Mucosa of descending colon (tissue), 3 donors: ENCODE measurements around the gene BICC1. TPM values are rescaled to one million over a fixed set of nuclear protein-coding genes. Genes with fewer than 3 reads are reported as not detected.

ENCODE experiments used
- ATAC-seq: fragments of 200-7000 bp; cut with Tn5 transposase; one replicate; pipeline ENCODE4 v1.9.1; 2020; ENCODE audit warnings: mild to moderate bottlenecking, moderate library complexity
- DNase-seq, 3 donors: peaks; one replicate each; pipeline ENCODE4 v3.0.0-alpha.2; 2020
- H3K36me3 ChIP-seq: fragments of 200-600 bp; one replicate; pipeline ENCODE4 v1.8.0; 2021; ENCODE audit warnings: low read depth, mild to moderate bottlenecking
- H3K4me1 ChIP-seq: fragments of 200-600 bp; one replicate; pipeline ENCODE4 v1.8.0; 2021; ENCODE audit warnings: low read depth, mild to moderate bottlenecking
- H3K4me3 ChIP-seq: fragments of 200-600 bp; one replicate; pipeline ENCODE4 v1.8.0; 2021; ENCODE audit warnings: mild to moderate bottlenecking
- H3K9me3 ChIP-seq: fragments of 200-600 bp; one replicate; pipeline ENCODE4 v1.8.0; 2021; ENCODE audit warnings: mild to moderate bottlenecking
- intact Hi-C, 2 donors: fragments of 100-400 bp; cut with DNase I in 1 of 2; cut with micrococcal nuclease in 1 of 2; formaldehyde crosslinking; loops; one replicate each; pipeline versions ENCODE4 v1.11.0 to v1.11.1; 2022; cut with DNase I, micrococcal nuclease
- total RNA-seq, 3 donors: library from RNA; stranded (reverse); fragmentation: NEBNext Ultra II Directional in 2 of 3; extraction: Animal tissue kit (Norgen Biotek cat#: 25700) in 2 of 3; gene quantifications; one replicate each; pipeline versions ENCODE4 v1.2.1 to v1.2.4, GENCODE V29; 2021 to 2023
- TF ChIP-seq, protein P1 (sequence below): fragments of 200-600 bp; IDR thresholded peaks from one replicate; pipeline ENCODE4 v1.8.0; 2022; ENCODE audit warnings: antibody characterized with exemption, mild to moderate bottlenecking
- donor health status: DM: no; HTN: no; CAD: no; lungs with moderate emphysema.
- donor health status: DM: no; HTN: no; CAD: no.
- donor health status: DM: no; HTN: yes; CAD: no.

Gene BICC1
- total RNA-seq, 3 donors from 2014 or later: 1.1 to 5.9 (median 3.5) TPM

DNA sequence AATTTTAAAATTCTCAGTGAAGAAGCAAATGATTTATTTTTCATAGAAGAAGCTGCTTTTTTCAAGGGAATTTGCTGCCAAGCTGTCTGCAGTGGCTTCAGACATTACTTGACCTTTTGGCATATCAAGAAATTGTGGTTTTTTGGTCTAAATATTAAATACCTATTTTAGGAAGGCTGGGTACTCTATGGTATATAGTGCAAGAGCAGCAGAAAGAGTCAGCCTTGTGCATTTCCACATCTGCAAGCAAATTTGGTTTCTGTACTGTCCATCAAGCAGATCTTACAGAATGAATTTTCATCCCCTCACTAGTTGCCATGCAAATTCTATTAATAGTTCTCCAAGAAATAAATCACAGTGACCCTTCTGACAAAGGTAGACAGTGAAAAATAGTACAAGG, 222.0 kb downstream of the BICC1 start:
- ATAC-seq: no peak
- DNase-seq: no peak
- no peaks in the 10 kb centered on the region for H3K4me1 ChIP-seq
- intact Hi-C loops: no loop called here
- peaks cover 7% of the 10 kb centered on the region for H3K9me3 ChIP-seq
- H3K4me3 ChIP-seq: no peak overlapping the region
- H3K36me3 ChIP-seq: no peaks in the 10 kb centered on the region
- TF ChIP-seq, protein P1, sequence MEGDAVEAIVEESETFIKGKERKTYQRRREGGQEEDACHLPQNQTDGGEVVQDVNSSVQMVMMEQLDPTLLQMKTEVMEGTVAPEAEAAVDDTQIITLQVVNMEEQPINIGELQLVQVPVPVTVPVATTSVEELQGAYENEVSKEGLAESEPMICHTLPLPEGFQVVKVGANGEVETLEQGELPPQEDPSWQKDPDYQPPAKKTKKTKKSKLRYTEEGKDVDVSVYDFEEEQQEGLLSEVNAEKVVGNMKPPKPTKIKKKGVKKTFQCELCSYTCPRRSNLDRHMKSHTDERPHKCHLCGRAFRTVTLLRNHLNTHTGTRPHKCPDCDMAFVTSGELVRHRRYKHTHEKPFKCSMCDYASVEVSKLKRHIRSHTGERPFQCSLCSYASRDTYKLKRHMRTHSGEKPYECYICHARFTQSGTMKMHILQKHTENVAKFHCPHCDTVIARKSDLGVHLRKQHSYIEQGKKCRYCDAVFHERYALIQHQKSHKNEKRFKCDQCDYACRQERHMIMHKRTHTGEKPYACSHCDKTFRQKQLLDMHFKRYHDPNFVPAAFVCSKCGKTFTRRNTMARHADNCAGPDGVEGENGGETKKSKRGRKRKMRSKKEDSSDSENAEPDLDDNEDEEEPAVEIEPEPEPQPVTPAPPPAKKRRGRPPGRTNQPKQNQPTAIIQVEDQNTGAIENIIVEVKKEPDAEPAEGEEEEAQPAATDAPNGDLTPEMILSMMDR: no peak

DNA sequence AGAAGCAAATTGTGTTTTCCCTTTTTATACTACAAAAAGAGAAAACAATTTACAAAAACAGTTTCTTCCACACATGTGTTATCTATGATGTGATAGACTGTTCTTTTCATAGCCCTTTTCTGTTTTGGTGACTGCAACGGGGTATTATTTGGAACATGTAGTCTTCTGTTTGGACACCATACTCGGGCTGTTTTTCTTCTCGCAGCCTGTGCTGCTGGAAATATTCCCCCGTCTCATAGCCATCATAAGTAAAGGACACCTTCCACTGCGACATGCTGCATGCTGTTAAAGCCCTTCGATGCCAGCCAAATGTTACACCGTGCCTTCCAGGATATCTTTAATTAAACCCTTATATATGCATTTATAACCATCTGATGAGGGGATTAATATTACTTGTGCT, 222.4 kb downstream of the BICC1 start:
- Histone ChIP-seq H3K4me3 (no peak overlapping the region), H3K9me3 (peaks cover 7% of the 10 kb centered on the region), H3K4me1 (no peaks in the 10 kb centered on the region), H3K36me3 (no peaks in the 10 kb centered on the region)
- no peak for DNase-seq
- ATAC-seq: no peak
- TF ChIP-seq, protein P1: no peak
- intact Hi-C loops: no loop called here

- intact Hi-C loops: no loop called here
- no peak for ATAC-seq
These were observed 228.1 kb downstream of the BICC1 start for GRCh38 chr10:58740620-58741369.

GRCh38 chr10:58741673-58742072, 229.0 kb downstream of the BICC1 start:
- H3K4me3 ChIP-seq: no peak overlapping the region
- no peaks in the 10 kb centered on the region for H3K4me1 ChIP-seq
- ATAC-seq (no peak), DNase-seq (no peak)
- intact Hi-C loops: no loop called here
- H3K36me3 ChIP-seq: no peaks in the 10 kb centered on the region
- H3K9me3 ChIP-seq: no peaks in the 10 kb centered on the region
- TF ChIP-seq, protein P1: no peak

More at GRCh38 chr10:58740620-58741369, 228.1 kb downstream of the BICC1 start:
- H3K4me1 ChIP-seq: no peaks in the 10 kb centered on the region
- DNase-seq: no peak
- H3K9me3 ChIP-seq: no peaks in the 10 kb centered on the region
- H3K36me3 ChIP-seq: no peaks in the 10 kb centered on the region
- TF ChIP-seq, protein P1: no peak
- H3K4me3 ChIP-seq: no peak overlapping the region

- DNase-seq (no peak), ATAC-seq (no peak)
- Histone ChIP-seq H3K9me3 (no peaks in the 10 kb centered on the region), H3K4me3 (no peak overlapping the region), H3K4me1 (no peaks in the 10 kb centered on the region), H3K36me3 (no peaks in the 10 kb centered on the region)
- TF ChIP-seq, protein P1: no peak
- intact Hi-C loops: no loop called here
These were observed 229.5 kb downstream of the BICC1 start for GRCh38 chr10:58742141-58742540.
